ENCODE data around the gene SLC6A8.

- no peak for TF ChIP-seq CTCF (IDR thresholded peaks at IDR 0.05)
- TF ChIP-seq POLR2A (IDR thresholded peaks at IDR 0.05), result no peak
Observed at GRCh38 chrX:153641627-153642026, 46.1 kb upstream of the SLC6A8 start.

Measured in prostate gland (tissue), 2 donors.